GM12874 (cell line): ENCODE measurements around the gene GJA5.

Experiments
- CTCF ChIP-seq: IDR thresholded peaks from 2 replicates; pipeline ENCODE4 v1.5.1; 2011; ENCODE audit warnings: low read depth, mild to moderate bottlenecking, control low read depth, low read length, moderate library complexity; ENCODE audit not compliant: insufficient read depth

GJA5 gene

GRCh38 chr1:147740391-147740790 is 20.0 kb downstream of the GJA5 start:
- no peak for TF ChIP-seq CTCF

GRCh38 chr1:147738739-147739476 is 21.5 kb downstream of the GJA5 start:
- no peak for TF ChIP-seq CTCF

- no peak for TF ChIP-seq CTCF
Measured at GRCh38 chr1:147738129-147738528, 22.3 kb downstream of the GJA5 start.

GRCh38 chr1:147736883-147737282 is 23.5 kb downstream of the GJA5 start:
- no peak for TF ChIP-seq CTCF

GRCh38 chr1:147735423-147735822 is 25.0 kb downstream of the GJA5 start:
- no peak for TF ChIP-seq CTCF

- TF ChIP-seq CTCF, result no peak
Measured at GRCh38 chr1:147729315-147729714, 31.1 kb downstream of the GJA5 start.

GRCh38 chr1:147726168-147726567 is 34.2 kb downstream of the GJA5 start:
- TF ChIP-seq CTCF, result no peak
